SK-N-MC (cell line): ENCODE results near the gene PDK1.

ENCODE experiments used
- EZH2 ChIP-seq: fragments of 200-600 bp; sonication (generic); IDR thresholded peaks from one replicate; pipeline ENCODE4 v1.6.1; 2017; ENCODE audit warnings: antibody characterized with exemption
- FOXP2 ChIP-seq: optimal IDR thresholded peaks from 2 replicates; pipeline ENCODE3; 2011; ENCODE audit warnings: mild to moderate bottlenecking, moderate library complexity; ENCODE audit not compliant: insufficient read depth; ENCODE audit errors: extremely low read length, control extremely low read depth
- POLR2AphosphoS5 ChIP-seq: IDR thresholded peaks from 2 replicates; pipeline ENCODE4 v1.6.1; 2012; ENCODE audit warnings: mild to moderate bottlenecking, low read depth, low read length, borderline replicate concordance

GRCh38 chr2:172615727-172616261 is 59.9 kb downstream of the PDK1 start:
- TF ChIP-seq POLR2AphosphoS5 (no peak), EZH2 (no peak), FOXP2 (no peak)
